Gastrocnemius medialis (tissue), 4 donors: Measurements from ENCODE around the gene HES2.

Experiments
- CTCF ChIP-seq, 5 experiments: fragments of 450-650 bp in 3 of 5; fragments of 200-600 bp in 2 of 5; sonication (generic) in 2 of 5; IDR thresholded peaks in 4 of 5; conservative IDR thresholded peaks in 1 of 5; 1 replicate in 4 of 5; 2 replicates in 1 of 5; pipeline ENCODE4 v1.5.1; 2016 to 2019; ENCODE audit warnings: antibody characterized with exemption in 5 of 5, mild to moderate bottlenecking in 3 of 5, moderate library complexity in 3 of 5
- POLR2A ChIP-seq, 2 donors: fragments of 450-650 bp; IDR thresholded peaks; one replicate each; pipeline ENCODE4 v1.6.1; 2017; ENCODE audit warnings: antibody characterized with exemption in 2 of 2, mild to moderate bottlenecking in 2 of 2, moderate library complexity in 2 of 2

DNA sequence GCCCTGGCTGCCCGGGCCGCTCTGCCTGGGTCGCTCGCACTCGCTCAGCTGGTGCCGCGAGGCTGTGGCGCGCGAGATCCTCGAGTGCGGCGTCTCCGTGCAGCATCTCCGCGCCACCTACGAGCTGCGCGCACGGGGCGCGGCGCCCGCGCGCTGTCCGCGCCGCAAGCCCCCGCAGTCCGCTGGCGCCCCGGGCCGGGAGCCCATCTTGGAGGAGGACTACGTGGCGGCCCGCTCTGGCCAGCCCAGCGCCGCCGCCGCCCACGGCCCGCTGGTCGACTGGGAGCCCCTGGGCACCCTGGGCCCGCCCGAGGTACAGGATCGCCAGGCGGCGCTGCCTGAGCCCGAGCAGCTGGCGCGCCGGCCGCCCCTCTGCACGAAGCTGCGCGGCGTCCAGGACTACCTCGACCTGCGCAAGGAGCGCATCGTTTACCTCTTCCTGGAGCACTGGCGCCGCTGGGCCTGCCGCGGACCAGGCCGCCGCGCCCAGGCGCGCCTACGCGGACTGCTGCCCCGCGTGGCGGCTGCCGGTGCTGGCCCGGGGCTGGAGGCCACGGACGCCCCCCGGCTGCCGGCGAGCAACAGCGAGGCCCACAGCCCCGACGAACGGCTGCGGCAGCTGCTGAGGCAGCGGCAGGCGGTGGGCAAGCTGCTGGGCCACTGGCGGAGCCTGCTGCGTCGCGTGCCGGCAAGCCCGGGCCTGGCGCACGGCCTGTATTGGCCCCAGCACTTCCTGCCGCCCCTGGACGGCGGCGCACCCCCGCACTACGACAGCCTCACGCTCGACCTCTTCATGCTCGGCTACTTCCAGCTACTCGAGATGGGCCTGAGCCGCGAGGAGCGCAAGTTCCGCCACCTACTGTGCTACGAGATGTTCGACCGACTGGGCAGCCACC, 35.4 kb upstream of the HES2 start:
- TF ChIP-seq POLR2A (IDR thresholded peaks at IDR 0.05) (no peak), CTCF (IDR thresholded peaks at IDR 0.05 in 4 of 5, conservative IDR thresholded peaks at IDR 0.05 in 1 of 5) (no peak)
